GM13976 (cell line): Measurements from ENCODE around the gene CABP4.

Experiments used
- DNase-seq: peaks from one replicate; pipeline ENCODE4 v3.0.0; 2012; ENCODE audit warnings: low spot score
- in situ Hi-C: fragments of 300-500 bp; cut with MboI; formaldehyde crosslinking; loops from one replicate; pipeline ENCODE4 v1.12.0; 2022; ENCODE audit warnings: low sequenced_read_pairs, mixed read lengths, inconsistent platforms; ENCODE audit not compliant: unreplicated experiment
- TF ChIP-seq, protein P1 (sequence below): IDR thresholded peaks from 2 replicates; pipeline ENCODE4 v1.5.1; 2012; ENCODE audit warnings: borderline replicate concordance, mild to moderate bottlenecking; ENCODE audit not compliant: insufficient read depth; ENCODE audit errors: extremely low read depth, missing control alignments, control extremely low read depth

CABP4 gene

DNA sequence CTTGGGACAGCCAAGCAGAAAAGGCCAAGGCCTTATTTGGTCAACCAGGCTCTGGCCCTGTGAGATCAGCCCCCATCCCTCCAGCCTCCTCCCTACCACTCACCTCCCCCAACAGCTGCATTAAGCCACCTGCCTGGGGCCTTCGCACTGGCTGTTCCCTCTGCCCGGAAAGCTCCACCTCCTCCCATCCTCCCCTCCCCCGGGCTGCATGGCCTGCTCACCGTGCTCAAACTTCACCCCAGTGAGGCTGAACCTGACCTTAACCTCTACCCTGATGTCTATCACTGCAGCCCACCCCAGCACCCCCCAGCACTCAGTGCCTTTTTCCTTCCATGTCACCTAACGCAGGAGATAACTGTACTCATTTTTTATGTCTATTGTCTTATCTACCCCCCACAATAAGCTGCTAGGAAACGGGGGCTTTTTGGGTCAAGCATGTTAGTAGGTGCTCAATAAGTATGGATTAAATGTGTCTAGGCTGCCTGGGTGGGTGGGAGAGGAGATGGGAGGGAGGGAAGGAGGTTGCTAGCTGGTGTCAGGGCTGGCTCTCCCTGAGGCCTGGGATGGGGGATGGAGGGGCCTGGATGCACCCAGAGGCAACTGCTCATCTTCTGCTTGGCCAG is 18.6 kb upstream of the CABP4 start:
- peak; percentile 91 for DNase-seq
- in situ Hi-C loops: no loop called here

DNA sequence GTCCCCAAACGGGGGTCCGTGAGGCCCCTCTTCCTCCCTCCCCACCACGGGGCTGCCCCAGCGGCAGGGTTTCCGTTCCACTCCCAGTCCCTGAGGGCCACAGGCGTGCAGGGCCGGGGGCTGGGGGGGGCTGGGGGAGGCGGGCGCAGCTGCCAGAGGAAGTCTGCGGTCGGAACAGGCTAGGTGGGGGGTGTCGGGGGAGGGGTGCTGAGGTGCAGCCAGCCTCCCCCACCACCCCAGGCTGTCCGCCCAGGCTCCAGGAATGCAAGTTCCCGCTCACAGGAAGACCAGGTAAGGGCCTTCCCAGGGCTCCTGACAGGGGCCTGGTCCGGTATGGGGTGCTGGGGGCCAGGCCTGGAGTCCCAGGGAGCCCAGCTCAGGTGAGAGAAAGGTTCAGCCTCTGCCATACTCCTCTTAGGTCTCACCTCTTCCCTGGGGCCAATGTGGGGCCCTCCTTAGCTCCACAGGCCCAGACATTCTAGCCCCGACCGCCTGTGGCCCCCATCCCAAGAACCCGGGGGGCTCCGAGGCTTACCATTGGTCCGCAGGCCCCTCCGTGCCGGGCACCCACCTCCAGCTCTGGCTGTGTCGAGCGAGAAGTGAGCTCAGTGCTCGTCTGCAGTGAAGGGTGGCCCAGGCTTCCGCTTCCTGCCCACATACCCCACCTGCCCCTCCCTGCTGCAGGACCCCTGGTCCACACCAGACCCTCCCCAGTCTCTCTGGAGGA is 17.9 kb upstream of the CABP4 start, which contains the start of gene PTPRCAP:
Gene PTPRCAP, minus strand, starts transcription at position 601 of the 727 bp plus-strand sequence. Its CDS starts 63 bp downstream, at position 538.
- DNase-seq: peak; percentile 81
- in situ Hi-C loops: no loop called here
- TF ChIP-seq, protein P1, sequence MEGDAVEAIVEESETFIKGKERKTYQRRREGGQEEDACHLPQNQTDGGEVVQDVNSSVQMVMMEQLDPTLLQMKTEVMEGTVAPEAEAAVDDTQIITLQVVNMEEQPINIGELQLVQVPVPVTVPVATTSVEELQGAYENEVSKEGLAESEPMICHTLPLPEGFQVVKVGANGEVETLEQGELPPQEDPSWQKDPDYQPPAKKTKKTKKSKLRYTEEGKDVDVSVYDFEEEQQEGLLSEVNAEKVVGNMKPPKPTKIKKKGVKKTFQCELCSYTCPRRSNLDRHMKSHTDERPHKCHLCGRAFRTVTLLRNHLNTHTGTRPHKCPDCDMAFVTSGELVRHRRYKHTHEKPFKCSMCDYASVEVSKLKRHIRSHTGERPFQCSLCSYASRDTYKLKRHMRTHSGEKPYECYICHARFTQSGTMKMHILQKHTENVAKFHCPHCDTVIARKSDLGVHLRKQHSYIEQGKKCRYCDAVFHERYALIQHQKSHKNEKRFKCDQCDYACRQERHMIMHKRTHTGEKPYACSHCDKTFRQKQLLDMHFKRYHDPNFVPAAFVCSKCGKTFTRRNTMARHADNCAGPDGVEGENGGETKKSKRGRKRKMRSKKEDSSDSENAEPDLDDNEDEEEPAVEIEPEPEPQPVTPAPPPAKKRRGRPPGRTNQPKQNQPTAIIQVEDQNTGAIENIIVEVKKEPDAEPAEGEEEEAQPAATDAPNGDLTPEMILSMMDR: no peak

More for the DNA sequence above, 18.6 kb upstream of the CABP4 start:
- TF ChIP-seq, protein P1: no peak

DNA sequence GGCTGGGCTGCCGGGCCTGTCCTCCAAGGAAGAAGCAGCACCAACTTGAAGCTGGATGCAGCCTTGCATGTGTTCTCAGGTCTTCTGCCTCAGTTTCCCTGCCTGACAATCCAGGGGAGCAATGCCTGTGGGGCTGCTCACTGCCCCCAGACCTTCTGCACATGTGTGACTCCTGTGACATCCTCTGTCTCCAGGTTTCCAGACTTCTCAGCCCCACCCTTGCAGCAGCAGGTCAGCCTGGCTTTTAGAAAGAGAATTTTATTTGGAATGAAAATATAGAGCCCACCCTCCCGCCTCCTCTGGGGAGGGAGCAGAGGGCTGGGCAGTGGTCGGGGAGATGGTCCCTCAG is 17.4 kb upstream of the CABP4 start:
- in situ Hi-C loops: no loop called here
- no peak for DNase-seq
- TF ChIP-seq, protein P1: no peak

DNA sequence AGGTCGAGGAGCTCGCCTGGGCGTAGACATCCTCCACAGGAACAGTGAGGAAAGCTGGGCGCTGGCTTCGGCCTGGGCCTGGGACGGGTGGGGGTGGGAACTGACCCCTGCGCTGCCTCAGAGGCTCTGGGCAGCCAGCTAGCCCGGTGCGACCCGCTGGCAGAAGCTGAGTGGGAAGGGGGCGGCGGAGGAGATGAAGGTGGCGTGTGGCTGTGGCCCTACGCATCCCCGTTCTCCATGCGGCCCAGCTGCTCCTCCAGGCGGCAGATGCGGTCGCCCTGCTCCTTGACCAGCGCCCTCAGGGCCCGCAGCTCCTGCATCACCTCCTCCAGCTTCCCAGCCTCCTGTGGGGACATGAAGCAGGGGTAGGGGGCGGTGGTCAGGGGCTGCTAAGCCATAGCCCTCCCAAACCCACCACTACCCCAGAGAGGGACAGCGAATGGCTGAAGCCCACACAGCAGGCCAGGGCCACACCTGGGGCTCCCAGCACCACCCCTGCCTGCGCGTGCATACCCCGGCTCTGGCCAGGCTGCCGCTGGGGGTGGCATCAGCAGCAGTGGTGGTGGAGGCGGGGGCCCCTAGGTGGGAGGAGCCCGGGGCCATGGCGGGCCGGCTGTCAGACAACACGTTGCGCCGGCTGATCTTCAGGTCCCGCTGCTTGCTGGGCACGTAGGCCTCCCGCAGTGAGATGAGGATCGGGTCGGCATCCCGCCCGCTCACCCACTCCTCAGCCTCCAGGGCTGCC is 16.8 kb upstream of the CABP4 start:
- TF ChIP-seq, protein P1: no peak
- in situ Hi-C loops: no loop called here
- DNase-seq: peak; percentile 81

DNA sequence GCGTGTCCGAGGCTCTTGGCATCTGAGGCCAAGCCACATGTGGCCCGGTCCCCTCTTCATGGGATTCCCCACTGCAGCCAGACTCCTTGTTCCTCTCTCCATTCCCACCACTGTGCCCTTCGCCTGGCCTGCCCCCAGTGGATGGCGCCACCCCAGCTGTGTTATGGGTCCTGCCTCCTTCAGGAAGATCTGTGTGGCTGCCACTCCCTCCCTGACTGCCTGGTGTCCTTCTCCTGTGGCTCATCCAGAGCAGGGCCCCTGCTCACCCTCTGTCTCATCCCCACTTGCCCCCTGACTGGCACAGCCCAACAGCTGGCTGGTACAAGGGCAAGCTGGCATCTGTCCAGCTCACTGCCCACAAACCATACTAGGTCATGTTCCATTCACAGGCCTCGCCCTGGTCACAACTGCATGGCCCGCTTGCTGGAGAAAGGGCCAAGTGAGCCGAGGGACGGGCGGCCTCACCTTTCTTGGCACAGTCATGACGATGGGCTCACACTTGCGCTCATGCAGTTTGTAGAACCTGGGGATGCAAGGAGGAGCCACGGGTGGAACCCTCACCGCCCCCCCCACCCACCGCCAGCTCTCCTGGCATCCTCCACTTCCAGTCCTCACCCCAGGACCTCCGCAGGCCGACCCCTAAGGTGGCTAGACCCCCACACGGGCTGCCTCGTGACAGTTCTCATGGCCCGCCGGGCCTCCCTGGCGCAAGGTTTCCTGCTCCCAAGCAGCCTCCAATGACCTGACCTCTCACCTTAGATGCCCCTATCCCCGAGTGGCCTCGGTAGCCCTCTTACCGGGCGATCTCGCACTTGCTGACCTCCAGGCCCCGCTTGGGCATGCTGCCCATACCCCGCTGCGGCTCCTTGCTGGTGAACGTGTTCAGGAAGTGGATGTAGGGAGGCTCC is 15.6 kb upstream of the CABP4 start:
- in situ Hi-C loops: no loop called here
- DNase-seq: no peak
- TF ChIP-seq, protein P1: no peak
